MM.1S (cell line): Measurements from ENCODE around the gene AHRR.

Experiments used
- DNase-seq: peaks from one replicate; pipeline ENCODE4 v3.0.0-alpha.2; 2015
- H2AFZ ChIP-seq: fragments of 300-600 bp; sonication (generic); 2 replicates; pipeline ENCODE4 v1.6.0; 2016; ENCODE audit warnings: antibody characterized with exemption, low read length
- H3F3A ChIP-seq: fragments of 300-600 bp; sonication (generic); 2 replicates; pipeline ENCODE4 v1.6.1; 2016; ENCODE audit warnings: mild to moderate bottlenecking, antibody characterized with exemption, low read length, moderate library complexity, mixed read lengths; ENCODE audit not compliant: insufficient read depth
- H3K27ac ChIP-seq: fragments of 300-600 bp; sonication (generic); 2 replicates; pipeline ENCODE4 v1.5.1; 2016; ENCODE audit warnings: mild to moderate bottlenecking, low read length
- H3K27me3 ChIP-seq: fragments of 300-600 bp; sonication (generic); replicated peaks from 2 replicates; pipeline ENCODE4 v1.6.0; 2016; ENCODE audit warnings: low read length; ENCODE audit not compliant: insufficient read depth
- H3K36me3 ChIP-seq: fragments of 300-600 bp; sonication (generic); replicated peaks from 2 replicates; pipeline ENCODE4 v1.6.1; 2016; ENCODE audit warnings: mild to moderate bottlenecking, low read length, mixed read lengths; ENCODE audit not compliant: insufficient read depth
- H3K4me1 ChIP-seq: fragments of 300-600 bp; sonication (generic); 2 replicates; pipeline ENCODE4 v1.6.1; 2016; ENCODE audit warnings: low read length, mixed read lengths
- H3K4me2 ChIP-seq: fragments of 300-600 bp; sonication (generic); 2 replicates; pipeline ENCODE4 v1.6.0; 2016; ENCODE audit warnings: low read depth, low read length
- H3K4me3 ChIP-seq: fragments of 300-600 bp; sonication (generic); 2 replicates; pipeline ENCODE4 v1.5.1; 2016; ENCODE audit warnings: low read length, mixed read lengths
- H3K79me2 ChIP-seq: fragments of 300-600 bp; sonication (generic); 2 replicates; pipeline ENCODE4 v1.6.1; 2016; ENCODE audit warnings: mixed run types, low read length, mixed read lengths
- H3K9ac ChIP-seq: fragments of 300-600 bp; sonication (generic); 2 replicates; pipeline ENCODE4 v1.6.1; 2016; ENCODE audit warnings: low read length, mixed read lengths
- H3K9me2 ChIP-seq: fragments of 300-600 bp; sonication (generic); replicated peaks from 2 replicates; pipeline ENCODE4 v1.6.1; 2016; ENCODE audit warnings: mild to moderate bottlenecking, low read length, mixed read lengths; ENCODE audit not compliant: insufficient read depth
- H3K9me3 ChIP-seq: fragments of 300-600 bp; sonication (generic); replicated peaks from 2 replicates; pipeline ENCODE4 v1.6.1; 2016; ENCODE audit warnings: mild to moderate bottlenecking, low read length, mixed read lengths; ENCODE audit not compliant: insufficient read depth
- H4K20me1 ChIP-seq: fragments of 300-600 bp; sonication (generic); 2 replicates; pipeline ENCODE4 v1.6.1; 2016; ENCODE audit warnings: mild to moderate bottlenecking, low read length, moderate library complexity, mixed read lengths; ENCODE audit not compliant: insufficient read depth
- EZH2 ChIP-seq: fragments of 300-600 bp; sonication (generic); optimal IDR thresholded peaks from 2 replicates; pipeline ENCODE3; 2017; ENCODE audit warnings: low read depth, mild to moderate bottlenecking, antibody characterized with exemption, low read length, mixed read lengths
- EZH2phosphoT487 ChIP-seq: fragments of 300-600 bp; sonication (generic); IDR thresholded peaks from 2 replicates; pipeline ENCODE4 v1.6.1; 2018; ENCODE audit warnings: antibody characterized with exemption, low read length
- TF ChIP-seq, protein P1 (sequence below): fragments of 300-600 bp; sonication (generic); IDR thresholded peaks from 2 replicates; pipeline ENCODE4 v1.5.1; 2016; ENCODE audit warnings: antibody characterized with exemption, low read length, mixed read lengths

AHRR gene

DNA sequence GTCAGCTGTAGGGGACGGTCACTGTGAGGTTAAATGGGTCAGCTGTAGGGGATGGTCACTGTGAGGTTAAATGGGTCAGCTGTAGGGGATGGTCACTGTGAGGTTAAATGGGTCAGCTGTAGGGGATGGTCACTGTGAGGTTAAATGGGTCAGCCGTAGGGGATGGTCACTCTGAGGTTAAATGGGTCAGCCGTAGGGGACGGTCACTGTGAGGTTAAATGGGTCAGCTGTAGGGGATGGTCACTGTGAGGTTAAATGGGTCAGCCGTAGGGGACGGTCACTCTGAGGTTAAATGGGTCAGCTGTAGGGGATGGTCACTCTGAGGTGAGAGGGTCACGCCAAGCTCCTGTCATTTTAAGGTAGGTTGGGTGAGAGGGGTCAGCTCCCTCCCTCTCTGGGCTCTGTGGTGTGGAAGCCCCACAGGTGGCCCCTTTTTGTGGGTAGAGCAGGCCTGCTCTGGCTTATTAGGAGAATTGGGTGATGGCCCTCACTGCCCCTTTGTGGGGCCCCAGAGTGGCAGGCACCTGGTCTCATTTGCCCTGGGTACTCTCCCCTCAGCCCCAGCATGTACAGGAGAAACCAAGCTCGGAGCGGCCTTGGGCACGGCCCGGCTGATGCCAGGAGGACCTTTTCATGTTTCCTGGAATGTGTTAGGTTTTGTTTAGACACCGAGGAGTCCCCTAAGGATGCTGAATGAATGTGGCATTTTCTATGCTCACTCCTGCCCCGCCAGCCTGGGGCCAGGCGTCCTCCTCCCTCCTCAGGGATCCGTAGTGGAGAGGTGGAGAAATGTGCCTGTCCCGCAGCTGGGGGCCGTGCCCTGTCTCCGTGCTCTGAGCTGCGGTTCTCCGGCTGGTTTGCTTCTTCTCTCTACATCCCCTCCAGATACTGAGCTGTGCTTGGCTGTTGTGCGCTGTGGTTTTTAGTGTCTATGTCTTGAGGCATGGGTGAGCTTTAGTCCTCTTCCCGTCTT is 31.4 kb downstream of the AHRR start:
- H3K4me2 ChIP-seq: no peak overlapping the region
- no peaks in the 10 kb centered on the region for H3K9me3 ChIP-seq
- no peak for TF ChIP-seq EZH2
- TF ChIP-seq EZH2phosphoT487: no peak
- TF ChIP-seq, protein P1, sequence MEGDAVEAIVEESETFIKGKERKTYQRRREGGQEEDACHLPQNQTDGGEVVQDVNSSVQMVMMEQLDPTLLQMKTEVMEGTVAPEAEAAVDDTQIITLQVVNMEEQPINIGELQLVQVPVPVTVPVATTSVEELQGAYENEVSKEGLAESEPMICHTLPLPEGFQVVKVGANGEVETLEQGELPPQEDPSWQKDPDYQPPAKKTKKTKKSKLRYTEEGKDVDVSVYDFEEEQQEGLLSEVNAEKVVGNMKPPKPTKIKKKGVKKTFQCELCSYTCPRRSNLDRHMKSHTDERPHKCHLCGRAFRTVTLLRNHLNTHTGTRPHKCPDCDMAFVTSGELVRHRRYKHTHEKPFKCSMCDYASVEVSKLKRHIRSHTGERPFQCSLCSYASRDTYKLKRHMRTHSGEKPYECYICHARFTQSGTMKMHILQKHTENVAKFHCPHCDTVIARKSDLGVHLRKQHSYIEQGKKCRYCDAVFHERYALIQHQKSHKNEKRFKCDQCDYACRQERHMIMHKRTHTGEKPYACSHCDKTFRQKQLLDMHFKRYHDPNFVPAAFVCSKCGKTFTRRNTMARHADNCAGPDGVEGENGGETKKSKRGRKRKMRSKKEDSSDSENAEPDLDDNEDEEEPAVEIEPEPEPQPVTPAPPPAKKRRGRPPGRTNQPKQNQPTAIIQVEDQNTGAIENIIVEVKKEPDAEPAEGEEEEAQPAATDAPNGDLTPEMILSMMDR: no peak
- no peak overlapping the region for H3K4me3 ChIP-seq
- no peaks in the 10 kb centered on the region for H3K79me2 ChIP-seq
- H2AFZ ChIP-seq: no peak overlapping the region
- H3K9ac ChIP-seq: no peak overlapping the region
- no peaks in the 10 kb centered on the region for H4K20me1 ChIP-seq
- H3K27ac ChIP-seq: no peak overlapping the region
- no peaks in the 10 kb centered on the region for H3K9me2 ChIP-seq
- no peaks in the 10 kb centered on the region for H3F3A ChIP-seq
- H3K36me3 ChIP-seq: no peaks in the 10 kb centered on the region
- H3K4me1 ChIP-seq: no peaks in the 10 kb centered on the region
- no peak for DNase-seq
- H3K27me3 ChIP-seq: peaks cover 4% of the 10 kb centered on the region; the same call in 1 of the 2 replicates

DNA sequence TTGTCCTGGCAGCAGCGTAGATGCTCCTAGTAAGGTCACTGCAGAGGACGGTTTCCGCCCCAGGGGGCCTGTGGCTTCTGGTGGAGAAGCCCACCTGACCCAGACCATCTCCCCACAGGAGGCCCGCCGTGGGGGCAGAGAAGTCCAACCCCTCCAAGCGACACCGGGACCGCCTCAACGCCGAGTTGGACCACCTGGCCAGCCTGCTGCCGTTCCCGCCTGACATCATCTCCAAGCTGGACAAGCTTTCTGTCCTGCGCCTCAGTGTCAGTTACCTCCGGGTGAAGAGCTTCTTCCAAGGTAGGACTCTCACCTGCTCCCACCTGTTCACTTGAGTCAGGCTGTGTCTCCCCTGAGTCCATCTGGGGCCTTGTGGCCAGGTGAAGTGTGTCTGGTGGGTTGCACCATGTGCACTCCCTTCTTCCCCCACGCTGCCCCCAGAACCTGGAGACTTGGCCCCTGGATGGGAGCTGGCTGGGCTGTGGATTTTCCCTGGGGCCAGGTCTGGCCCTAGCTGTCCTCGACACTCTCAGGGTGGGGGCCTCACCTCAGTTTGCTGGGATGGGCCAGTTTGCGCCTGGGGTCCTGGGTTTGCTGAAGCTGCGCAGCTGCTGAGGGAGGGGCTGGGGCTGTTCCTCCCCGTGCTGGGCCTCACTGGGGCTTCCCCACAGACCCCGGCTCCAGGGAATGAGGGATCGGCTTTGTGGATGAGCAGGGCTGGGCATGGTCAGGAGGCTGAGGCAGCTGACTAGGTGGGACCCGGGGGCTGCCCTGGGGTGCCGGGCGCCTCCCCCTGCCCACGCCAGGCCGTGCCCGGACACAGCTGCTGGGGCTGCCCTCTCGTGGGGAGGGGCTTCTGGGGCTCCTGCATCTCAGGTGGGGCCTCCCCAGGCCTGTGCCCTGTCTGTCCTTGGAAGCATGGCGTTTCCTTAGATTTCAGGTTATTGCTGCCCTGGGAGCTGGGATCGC is 32.4 kb downstream of the AHRR start:
- Histone ChIP-seq H3K36me3 (no peaks in the 10 kb centered on the region), H3K27ac (no peak overlapping the region), H3K79me2 (no peaks in the 10 kb centered on the region), H3F3A (no peaks in the 10 kb centered on the region), H3K4me2 (no peak overlapping the region), H4K20me1 (no peaks in the 10 kb centered on the region), H3K4me3 (no peak overlapping the region), H3K9ac (no peak overlapping the region), H2AFZ (no peak overlapping the region), H3K9me3 (no peaks in the 10 kb centered on the region), H3K9me2 (no peaks in the 10 kb centered on the region), H3K27me3 (no peaks in the 10 kb centered on the region), H3K4me1 (no peaks in the 10 kb centered on the region)
- no peak for DNase-seq
- no peak for TF ChIP-seq EZH2phosphoT487
- no peak for TF ChIP-seq EZH2
- TF ChIP-seq, protein P1: no peak

DNA sequence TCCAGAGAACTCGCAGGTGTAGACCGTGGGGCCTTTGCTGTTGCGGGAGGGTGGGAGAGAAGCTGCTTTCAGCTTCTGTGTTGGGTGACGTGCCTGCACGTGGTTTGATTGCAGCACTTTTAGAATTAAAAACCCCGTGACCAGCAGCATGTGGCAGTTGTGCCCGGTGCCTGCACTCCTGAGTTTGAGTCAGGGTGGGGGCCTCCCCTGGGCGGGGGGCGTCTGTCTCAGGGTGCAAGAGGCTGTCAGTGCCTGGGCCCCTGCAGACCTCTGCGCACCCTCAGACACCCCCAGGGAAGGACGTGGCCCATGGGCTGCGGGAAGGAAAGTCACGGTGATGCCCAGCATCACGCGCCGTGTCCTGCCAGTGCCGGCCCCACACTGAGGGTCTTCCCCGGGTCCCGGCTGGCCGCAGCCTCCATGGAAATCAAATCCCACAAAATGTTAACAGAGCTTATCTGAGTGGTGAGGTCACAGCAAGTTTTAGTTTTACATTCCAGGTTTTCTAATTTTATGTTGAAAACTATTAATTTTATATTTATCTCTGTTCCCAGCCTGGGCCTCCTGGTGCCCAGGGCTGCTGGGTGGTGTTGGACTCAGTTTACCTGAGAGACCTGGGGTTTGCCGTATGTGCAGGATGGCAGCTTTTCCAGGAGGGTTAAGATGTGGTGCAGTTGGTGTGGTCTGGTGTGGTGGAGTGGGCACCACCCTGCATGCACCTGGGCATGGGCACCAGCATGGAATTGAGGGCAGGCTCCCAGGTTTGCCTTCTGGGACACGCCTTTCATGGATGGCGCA is 33.3 kb downstream of the AHRR start:
- Histone ChIP-seq H3K27me3 (no peaks in the 10 kb centered on the region), H3K9ac (no peak overlapping the region), H3K9me2 (no peaks in the 10 kb centered on the region), H4K20me1 (no peaks in the 10 kb centered on the region), H3K4me2 (no peak overlapping the region), H3F3A (no peaks in the 10 kb centered on the region), H2AFZ (no peak overlapping the region), H3K27ac (no peak overlapping the region), H3K4me1 (no peaks in the 10 kb centered on the region), H3K79me2 (no peaks in the 10 kb centered on the region), H3K4me3 (no peak overlapping the region), H3K36me3 (no peaks in the 10 kb centered on the region), H3K9me3 (no peaks in the 10 kb centered on the region)
- TF ChIP-seq EZH2: no peak
- TF ChIP-seq, protein P1: no peak
- DNase-seq: no peak
